A549 treated with RU486 at 1 μM for 4 hours (cell line): ENCODE results near the gene PTPN4. TPM values are rescaled to one million over a fixed set of nuclear protein-coding genes. Genes with fewer than 3 reads are reported as not detected.

Source experiments
- total RNA-seq: library from RNA; stranded (reverse); fragments of 200-300 nt; extraction: Qiagen RNA extraction; gene quantifications from 5 replicates; pipeline ENCODE4 v1.2.3, GENCODE V29; 2022; ENCODE audit warnings: low read depth

Gene PTPN4
- 17.4 to 22.7 TPM (median 20.6 TPM) in 5 replicates for total RNA-seq

GRCh38 chr2:119759451-119760236 lies at the start of gene PTPN4:
Gene PTPN4 (plus strand): TSS chr2:119759922. CDS start chr2:119809854, 49,932 bp downstream.

GRCh38 chr2:120012771-120013596 lies 253.3 kb downstream of the PTPN4 start, which contains the start of gene EPB41L5:
Gene EPB41L5 (plus strand): TSS chr2:120013077. CDS start chr2:120019085, 6,008 bp downstream.

Other genes starting within 250 kb of the PTPN4 start
- gene SCTR, start 235.4 kb upstream of the PTPN4 start, total RNA-seq, result not detected in 5 replicates
- gene CFAP221, start 215.5 kb upstream of the PTPN4 start, total RNA-seq, result 0.19 to 0.72 TPM (median 0.32 TPM) in 4 of 5 replicates, not detected in the other
- 21.6 to 27.8 TPM (median 25.2 TPM) in 5 replicates for gene TMEM177, start 80.7 kb upstream of the PTPN4 start, total RNA-seq